ENCODE data around the gene CRB2.

Gene CRB2

DNA sequence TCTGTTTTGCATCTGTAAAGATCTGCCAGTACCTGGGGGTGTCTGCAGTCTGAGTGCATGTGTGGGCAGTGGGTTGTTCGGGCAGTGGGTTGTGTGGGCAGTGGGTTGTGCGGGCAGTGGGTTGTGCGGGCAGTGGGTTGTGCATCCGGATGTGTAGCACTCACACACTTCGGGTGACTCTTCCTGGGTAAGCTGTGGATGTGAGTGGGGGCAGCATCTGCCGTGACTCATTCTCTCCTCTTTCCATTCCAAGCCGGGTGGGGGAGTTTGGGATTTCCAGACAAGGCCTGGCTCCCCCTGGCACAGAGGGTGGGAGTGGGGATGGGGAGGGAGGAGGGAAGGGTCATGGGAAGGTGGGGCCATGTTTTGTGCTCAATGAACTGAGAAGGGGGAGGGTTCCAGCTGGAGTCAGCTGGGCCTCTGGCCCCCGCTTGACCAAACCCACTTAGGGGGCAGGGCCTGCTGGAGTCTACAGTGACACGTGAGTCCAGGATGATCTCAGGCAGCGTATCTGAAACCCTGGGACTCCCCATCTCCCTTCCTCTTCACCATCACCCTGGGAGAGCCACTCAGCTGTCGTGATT lies 8.3 kb downstream of the CRB2 start:
- DNase-seq (ENCODE audit: low spot score), result peak; percentile 57

DNA sequence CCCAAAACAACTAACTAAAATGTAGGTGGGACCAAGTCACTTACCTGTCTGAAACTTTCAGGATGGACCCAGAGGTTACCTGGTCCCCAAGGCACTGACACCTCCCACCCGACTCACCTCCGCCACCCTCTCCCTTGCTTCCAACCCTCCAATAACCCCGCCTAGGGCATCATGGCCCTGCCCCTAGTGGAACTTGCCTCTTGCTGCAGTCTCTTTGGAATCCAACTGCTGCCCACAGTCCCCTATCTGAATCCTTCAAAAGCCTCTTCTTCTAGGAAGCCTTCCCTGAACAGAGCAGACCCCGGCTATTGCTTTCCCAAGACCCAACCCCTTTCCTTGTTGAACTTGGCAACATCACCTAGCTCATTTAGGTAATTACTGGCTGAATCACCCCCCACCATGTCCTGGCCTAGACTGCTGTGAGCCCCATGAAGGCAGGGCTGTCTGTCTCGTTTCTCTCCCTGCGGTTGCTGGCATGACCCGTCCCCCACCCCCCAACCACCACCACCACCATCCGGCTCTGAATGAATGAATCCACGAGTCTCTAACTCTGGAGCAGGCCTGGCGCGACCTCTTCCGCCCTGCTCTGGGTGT lies 9.4 kb downstream of the CRB2 start:
- DNase-seq (ENCODE audit: low spot score), result no peak

DNA sequence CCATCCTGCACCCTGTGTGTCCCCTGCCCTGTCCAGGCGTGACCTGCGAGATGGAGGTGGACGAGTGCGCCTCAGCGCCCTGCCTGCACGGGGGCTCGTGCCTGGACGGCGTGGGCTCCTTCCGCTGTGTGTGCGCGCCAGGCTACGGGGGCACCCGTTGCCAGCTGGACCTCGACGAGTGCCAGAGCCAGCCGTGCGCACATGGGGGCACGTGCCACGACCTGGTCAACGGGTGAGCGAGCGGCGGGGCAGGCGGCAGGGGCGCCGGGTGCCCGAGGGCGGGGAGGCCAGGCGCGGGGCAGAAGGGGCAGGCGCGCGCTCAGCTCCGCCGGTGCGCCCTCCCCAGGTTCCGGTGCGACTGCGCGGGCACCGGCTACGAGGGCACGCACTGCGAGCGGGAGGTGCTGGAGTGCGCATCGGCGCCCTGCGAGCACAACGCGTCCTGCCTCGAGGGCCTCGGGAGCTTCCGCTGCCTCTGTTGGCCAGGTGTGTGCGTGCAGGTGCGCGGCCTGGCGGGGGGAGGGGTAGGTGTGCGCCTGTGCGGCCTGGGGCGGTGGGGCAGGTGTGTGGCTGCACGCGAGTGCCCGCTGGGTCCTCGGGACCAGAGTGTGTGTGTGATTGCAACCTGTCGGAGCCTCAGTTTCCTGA lies 10.0 kb downstream of the CRB2 start:
- no peak for DNase-seq (ENCODE audit: low spot score)

DNA sequence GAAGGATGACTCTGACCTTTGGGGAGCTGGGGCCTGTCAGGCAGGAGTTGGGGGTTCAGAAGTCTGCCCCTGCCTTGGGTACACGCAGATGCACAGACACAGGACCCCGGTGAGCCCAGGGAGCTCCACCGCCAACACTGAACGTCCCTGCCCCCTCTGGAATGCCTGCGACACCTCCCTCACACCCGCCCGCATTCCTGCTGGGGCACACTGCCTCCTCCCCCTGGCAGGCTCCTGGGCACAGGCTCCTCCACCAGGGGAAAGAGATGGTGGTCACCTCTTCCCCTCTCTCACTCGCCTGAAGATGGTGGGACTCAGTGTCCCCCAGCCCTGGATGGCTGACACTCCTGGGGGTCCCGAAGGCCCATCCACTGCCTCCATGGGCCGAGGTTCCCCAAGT lies 12.0 kb downstream of the CRB2 start:
- no peak for DNase-seq (ENCODE audit: low spot score)

DNA sequence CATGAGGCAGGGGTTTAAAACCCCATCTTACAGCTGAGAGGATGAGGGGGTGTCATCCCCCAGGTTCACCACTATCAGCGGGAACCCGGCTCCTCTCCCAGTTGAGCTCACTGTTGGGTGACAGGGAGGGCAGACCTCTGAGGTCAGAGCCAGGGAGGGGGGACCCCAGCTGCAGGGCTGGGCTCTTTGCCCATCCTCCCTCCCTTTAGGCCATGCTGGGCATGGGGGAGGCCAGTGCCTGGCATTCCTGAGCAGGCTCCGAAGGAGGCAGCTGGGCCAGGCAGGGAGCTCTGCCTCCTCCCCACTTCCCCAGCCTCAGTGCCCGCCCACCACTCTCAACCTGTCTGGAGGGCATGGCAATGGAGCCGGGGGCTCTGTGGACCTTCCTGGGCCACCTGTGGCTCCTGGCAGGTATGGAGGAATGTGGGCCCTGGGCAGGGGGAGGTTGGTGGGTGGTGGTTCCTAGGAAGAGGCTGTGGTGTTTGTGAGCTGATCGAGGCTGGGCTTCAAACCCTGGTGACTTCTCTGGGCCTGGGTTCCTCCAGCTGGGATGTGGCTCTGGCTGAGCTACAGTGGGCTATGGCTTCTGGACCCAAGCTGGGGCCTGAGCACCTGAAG lies 12.6 kb downstream of the CRB2 start:
- no peak for DNase-seq (ENCODE audit: low spot score)

DNA sequence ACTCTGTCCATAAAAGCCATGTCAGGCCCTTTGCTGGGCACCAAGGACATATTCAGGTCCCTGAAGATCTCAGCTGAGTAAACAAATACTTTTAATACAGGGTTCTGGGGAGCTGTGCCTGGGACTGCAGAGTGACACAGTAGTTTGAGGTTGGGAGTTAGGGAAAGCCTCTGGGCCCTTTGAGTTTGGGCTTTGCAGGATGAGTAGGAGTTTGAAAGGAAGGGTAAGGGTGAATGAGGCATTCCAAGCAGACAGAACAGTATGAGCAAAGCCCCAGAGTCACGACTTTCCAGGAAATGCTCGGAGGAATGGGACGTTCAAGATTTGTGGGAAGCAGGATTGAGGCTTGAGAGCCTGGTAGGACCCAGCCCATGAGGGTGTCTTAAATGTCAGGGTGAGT lies 13.3 kb downstream of the CRB2 start:
- no peak for DNase-seq (ENCODE audit: low spot score)

DNA sequence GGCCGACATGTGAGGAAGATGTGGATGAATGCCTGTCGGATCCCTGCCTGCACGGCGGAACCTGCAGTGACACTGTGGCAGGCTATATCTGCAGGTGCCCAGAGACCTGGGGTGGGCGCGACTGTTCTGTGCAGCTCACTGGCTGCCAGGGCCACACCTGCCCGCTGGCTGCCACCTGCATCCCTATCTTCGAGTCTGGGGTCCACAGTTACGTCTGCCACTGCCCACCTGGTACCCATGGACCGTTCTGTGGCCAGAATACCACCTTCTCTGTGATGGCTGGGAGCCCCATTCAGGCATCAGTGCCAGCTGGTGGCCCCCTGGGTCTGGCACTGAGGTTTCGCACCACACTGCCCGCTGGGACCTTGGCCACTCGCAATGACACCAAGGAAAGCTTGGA lies 14.1 kb downstream of the CRB2 start:
- no peak for DNase-seq (ENCODE audit: low spot score)

DNA sequence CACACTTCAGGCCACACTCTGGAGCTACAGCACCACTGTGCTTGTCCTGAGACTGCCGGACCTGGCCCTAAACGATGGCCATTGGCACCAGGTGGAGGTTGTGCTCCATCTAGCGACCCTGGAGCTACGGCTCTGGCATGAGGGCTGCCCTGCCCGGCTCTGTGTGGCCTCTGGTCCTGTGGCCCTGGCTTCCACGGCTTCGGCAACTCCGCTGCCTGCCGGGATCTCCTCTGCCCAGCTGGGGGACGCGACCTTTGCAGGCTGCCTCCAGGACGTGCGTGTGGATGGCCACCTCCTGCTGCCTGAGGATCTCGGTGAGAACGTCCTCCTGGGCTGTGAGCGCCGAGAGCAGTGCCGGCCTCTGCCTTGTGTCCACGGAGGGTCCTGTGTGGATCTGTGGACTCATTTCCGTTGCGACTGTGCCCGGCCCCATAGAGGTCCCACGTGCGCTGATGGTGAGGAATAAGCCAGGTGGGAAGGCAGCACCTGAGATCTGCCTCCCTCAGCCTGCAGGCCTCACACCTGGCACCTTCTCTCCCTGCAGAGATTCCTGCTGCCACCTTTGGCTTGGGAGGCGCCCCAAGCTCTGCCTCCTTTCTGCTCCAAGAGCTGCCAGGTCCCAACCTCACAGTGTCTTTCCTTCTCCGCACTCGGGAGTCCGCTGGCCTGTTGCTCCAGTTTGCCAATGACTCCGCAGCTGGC lies 14.7 kb downstream of the CRB2 start:
- no peak for DNase-seq (ENCODE audit: low spot score)

DNA sequence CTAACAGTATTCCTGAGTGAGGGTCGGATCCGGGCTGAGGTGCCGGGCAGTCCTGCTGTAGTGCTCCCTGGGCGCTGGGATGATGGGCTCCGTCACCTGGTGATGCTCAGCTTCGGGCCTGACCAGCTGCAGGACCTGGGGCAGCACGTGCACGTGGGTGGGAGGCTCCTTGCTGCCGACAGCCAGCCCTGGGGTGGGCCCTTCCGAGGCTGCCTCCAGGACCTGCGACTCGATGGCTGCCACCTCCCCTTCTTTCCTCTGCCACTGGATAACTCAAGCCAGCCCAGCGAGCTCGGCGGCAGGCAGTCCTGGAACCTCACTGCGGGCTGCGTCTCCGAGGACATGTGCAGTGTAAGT lies 15.2 kb downstream of the CRB2 start:
- DNase-seq (ENCODE audit: low spot score), result no peak

DNA sequence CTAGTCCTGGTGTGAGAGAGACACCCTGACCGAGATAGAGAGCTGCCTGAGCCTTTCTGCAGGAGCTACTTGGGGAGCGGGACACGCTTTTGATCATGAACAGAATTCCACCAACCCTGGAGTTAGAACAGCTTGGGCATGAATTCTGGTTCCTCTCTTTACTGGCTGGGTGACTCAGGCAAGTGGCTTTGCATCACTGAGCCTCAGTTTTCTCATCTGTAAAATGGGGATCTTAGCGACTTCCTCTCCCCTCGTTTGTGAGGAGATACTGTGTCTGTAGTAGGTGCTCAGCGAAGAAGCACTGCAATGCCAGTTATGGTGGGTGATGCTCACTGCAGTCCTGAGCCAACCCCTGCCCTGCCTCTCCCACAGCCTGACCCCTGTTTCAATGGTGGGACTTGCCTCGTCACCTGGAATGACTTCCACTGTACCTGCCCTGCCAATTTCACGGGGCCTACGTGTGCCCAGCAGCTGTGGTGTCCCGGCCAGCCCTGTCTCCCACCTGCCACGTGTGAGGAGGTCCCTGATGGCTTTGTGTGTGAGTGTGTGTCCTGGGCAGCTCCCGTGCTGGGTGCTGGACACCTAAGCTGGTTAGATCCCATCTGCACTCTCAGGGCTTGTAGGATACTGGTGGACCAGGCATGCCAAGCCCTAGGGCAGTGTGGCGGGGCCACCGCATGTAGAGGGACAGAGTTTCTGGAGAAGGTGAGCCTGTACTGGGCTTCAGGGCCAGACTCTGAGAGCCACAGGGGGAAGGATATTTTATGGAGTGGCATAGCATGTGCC lies 16.0 kb downstream of the CRB2 start:
- DNase-seq (ENCODE audit: low spot score), result no peak

DNA sequence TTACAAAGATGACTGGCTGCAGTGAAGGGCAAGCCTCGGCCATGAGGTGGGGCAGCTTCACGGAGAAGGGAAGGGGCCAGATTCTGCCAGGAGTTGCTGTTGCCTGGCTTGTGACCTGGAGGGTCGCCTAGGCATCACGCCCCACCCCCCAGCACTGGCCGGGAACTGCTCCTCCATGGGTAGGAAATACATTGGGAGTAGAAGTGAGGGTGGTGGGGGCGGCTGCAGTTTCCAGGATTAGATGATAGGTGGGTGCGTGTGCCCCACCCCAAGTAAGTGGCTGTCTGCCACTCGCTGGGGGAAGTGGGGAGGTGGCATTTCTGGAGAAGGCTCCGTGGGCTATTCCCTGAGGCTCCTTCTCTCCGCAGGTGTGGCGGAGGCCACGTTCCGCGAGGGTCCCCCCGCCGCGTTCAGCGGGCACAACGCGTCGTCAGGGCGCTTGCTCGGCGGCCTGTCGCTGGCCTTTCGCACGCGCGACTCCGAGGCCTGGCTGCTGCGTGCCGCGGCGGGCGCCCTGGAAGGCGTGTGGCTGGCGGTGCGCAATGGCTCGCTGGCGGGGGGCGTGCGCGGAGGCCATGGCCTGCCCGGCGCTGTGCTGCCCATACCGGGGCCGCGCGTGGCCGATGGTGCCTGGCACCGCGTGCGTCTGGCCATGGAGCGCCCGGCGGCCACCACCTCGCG lies 16.9 kb downstream of the CRB2 start:
- no peak for DNase-seq (ENCODE audit: low spot score)

DNA sequence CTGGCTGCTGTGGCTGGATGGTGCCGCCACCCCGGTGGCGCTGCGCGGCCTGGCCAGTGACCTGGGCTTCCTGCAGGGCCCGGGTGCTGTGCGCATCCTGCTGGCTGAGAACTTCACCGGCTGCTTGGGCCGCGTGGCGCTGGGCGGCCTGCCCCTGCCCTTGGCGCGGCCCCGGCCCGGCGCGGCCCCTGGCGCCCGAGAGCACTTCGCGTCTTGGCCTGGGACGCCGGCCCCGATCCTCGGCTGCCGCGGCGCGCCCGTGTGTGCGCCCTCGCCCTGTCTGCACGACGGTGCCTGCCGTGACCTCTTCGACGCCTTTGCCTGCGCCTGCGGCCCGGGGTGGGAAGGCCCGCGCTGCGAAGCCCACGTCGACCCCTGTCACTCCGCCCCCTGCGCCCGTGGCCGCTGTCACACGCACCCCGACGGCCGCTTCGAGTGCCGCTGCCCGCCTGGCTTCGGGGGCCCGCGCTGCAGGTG lies 17.5 kb downstream of the CRB2 start:
- no peak for DNase-seq (ENCODE audit: low spot score)

DNA sequence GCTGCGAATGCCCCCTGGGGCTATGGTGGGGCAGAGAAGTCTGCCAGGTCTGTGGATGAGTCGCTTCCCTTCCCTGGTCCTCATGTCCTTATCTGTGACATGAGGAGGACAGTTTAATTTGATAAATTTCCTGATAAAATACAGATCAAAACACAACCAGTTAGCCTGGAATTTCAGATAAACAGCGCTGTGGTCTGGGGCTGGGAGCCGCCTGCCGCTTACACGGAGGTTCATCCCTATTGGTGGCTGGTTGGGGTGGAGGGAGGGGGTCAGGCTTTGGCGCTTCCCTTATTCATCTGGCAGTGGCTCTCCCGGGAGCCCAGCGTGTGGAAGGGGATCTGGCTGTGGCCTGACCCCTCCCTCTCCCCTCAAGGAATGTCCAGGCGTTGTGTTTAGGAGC lies 17.9 kb downstream of the CRB2 start:
- DNase-seq (ENCODE audit: low spot score), result no peak

DNA sequence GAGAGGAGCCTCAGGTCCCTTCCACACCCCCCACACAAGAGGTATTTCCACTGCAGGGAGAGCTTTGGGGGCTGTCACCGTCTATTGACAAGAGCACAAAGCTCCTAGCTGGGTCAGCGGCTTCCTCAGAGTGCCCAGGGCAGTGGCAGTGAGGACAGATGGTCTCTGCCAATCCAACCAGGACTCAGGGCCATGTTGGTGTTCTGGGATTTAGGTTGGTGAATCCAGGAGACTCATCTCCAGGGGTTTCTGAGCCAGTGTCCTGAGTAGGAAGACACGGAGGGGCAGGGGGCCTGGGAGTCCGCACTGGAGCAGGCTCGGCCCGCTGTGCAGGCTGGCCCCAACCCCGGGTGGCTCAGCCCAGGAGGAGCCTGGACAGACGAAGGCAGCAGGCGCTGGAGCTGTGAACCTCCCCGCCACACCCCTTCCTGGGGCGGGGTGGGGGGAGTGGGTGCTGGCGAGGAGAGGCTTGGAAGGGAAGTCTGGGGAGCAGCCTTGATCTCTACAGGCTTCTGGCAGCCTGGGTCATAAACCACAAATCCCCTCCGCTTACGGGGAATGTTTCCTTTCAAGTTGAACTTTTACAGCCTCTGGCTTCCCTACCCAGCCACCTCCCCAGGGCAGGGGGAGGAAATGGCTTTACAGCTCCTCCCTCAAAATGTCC lies 19.6 kb downstream of the CRB2 start:
- peak; percentile 58 for DNase-seq (ENCODE audit: low spot score)

DNA sequence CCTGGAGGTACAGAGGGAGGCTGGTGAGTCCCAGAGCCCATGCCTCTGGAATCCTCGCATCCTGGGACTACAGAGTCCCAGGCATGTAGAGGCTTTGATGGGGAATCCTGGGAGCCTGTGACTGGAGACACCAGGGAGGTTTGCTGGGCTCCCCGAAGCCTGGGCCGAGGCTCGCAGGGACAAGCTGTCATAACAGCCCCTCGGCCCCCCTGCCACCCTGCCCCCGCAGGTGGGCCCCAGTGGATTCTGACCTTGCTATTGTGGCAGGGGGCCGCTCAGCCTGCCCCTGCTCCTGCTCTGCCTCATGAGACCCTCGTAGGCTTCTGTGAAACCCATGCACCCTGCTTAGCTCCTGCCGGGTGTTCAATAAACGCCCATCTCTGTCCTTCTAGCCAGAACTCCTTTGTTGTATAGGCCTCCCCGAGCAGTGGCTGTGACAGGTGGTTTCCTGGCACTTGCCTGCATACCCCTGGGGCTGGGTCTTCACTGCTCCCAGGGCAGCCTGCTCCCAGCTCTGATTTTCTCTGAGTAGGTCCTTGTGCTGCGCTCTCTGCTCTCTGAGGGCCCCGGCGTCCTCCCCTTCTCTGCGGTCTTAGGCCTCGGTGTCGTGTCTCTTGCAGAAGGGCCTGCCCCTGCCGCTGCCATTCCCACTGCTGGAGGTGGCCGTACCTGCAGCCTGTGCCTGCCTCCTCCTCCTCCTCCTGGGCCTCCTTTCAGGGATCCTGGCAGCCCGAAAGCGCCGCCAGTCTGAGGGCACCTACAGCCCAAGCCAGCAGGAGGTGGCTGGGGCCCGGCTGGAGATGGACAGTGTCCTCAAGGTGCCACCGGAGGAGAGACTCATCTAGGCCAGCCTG lies 20.4 kb downstream of the CRB2 start:
- no peak for DNase-seq (ENCODE audit: low spot score)

DNA sequence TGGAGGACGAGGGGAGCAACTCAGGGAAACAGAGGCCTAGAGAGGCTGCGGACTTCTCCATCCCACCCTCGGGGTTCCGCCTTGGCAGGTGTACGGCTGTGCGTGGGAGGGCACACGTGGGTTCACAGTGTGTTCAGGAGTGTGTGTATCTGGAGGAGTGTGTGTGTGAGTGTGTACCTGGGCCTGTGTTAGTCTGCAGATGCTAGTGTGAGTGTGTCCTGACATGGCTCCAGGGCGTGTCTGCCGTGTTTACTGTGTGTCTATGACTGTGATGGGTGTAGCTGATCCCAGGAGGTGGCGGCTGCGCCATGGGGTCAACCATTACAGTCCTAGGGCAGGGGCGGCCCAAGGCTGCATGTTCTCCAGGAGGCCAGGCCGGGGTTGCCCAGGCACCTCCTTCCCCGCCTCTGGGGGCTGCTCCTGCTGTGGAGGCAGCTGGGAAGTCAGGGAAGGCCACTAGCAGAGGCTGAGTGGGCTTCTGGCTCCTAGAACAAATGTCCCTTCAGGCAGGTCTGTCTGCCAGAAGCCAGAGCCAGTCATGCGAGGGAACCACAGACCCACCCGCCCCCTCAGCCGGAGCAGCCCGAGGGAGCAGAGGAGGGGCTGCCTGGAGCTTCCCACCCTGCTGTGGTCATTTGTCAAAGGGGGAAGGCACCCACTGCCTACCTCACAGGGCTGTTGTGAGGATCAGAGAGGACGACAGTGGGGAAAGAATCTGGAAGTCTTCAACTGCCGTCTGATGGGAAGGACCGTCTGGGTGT lies 21.4 kb downstream of the CRB2 start:
- DNase-seq (ENCODE audit: low spot score), result no peak

DNA sequence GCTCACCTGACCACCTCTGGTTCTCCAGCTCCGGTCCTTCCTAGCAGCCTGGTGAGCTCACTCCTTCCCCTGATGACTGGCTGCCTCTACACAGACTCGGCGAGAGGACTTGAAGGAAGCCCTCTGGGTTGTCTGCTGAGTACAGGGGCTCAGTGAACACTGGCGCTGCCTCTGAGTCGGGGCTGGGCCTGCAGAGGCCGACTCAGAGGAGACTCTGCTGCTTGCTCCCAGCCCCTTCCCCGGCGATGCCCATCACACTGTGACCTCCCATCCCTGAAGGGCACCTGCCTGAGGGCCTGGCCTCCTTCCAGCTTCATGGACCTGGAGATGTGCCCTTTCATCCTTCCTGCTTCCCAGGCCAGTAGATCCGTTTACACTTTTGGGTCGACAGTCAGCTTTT lies 22.0 kb downstream of the CRB2 start:
- no peak for DNase-seq (ENCODE audit: low spot score)

DNA sequence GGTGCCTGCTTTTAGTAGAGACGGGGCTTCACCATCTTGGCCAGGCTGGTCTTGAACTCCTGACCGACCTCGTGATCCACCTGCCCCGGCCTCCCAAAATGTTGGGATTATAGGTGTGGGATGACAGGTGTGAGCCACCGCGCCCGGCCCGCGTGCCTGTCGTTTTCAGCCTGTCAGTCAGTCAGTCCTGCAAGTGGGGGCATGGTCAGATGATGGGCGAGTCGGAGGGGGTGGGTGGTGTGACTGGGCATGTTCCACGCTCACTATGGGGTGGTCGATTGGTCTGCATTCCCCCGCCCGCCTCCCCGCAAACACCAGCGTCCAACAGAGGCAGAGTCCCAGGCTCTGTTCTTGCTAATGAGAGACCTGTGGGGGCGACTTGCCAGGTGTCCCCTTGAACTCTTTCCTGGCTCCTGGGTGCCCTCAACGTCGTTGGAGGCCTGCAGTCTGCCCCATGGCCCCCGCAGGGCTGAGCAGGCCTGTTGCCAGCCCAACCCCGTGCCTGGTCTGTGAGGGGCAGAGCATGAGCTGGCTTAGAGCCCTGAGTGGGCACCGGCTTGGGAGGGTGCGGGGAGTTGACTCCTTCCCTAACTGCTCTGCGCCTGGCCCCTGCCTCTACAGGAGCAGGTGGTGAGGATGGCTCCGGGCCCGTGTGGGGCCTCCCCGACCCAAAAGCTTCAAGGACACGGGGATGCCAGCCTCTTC lies 23.1 kb downstream of the CRB2 start:
- no peak for DNase-seq (ENCODE audit: low spot score)
